BJ (cell line): ENCODE data around the gene IQCE. TPM values are rescaled to one million over a fixed set of nuclear protein-coding genes. Genes with fewer than 3 reads are reported as not detected.

Experiments used
- CTCF ChIA-PET: fragments of 350-600 bp; formaldehyde crosslinking; extraction: SDS; loops from one replicate; lab custom pipeline; 2021; ENCODE audit warnings: antibody characterized with exemption, inconsistent platforms; lab: Yijun Ruan, JAX
- POLR2A ChIA-PET: fragments of 300-600 bp; sonication (Branson Sonifier 250); formaldehyde crosslinking; extraction: SDS; loops from one replicate; lab custom pipeline; 2021; ENCODE audit warnings: antibody characterized with exemption; lab: Charles Lee
- DNase-seq: peaks from one replicate; pipeline ENCODE4 v3.0.0-alpha.2; 2011; ENCODE audit warnings: low read depth
- H3K27me3 ChIP-seq: 2 replicates; pipeline ENCODE4 v1.6.0; 2011; ENCODE audit warnings: low read length; ENCODE audit not compliant: control insufficient read depth, insufficient read depth
- H3K36me3 ChIP-seq: 2 replicates; pipeline ENCODE4 v1.5.1; 2011; ENCODE audit warnings: low read length; ENCODE audit not compliant: control insufficient read depth, insufficient read depth
- H3K4me3 ChIP-seq: 2 replicates; pipeline ENCODE4 v1.5.1; 2011; ENCODE audit warnings: low read depth, mild to moderate bottlenecking, control low read depth, low read length
- polyA minus RNA-seq: library from RNA; depleted of rRNA, polyadenylated mRNA; stranded (reverse); fragments of >200 nt; gene quantifications from 2 replicates; pipeline ENCODE4 v1.2.3, GENCODE V29; 2011; rRNA and poly(A)+ RNA removed
- polyA plus RNA-seq: library from polyadenylated mRNA; depleted of rRNA; stranded (reverse); fragments of >200 nt; gene quantifications from 2 replicates; pipeline ENCODE4 v1.2.3, GENCODE V29; 2011; rRNA removed
- TF ChIP-seq, protein P1 (sequence below): IDR thresholded peaks from 2 replicates; pipeline ENCODE4 v1.5.1; 2011; ENCODE audit warnings: low read depth, mild to moderate bottlenecking, control low read depth, inconsistent platforms, low read length, moderate library complexity; ENCODE audit not compliant: insufficient read depth

Gene IQCE, protein sequence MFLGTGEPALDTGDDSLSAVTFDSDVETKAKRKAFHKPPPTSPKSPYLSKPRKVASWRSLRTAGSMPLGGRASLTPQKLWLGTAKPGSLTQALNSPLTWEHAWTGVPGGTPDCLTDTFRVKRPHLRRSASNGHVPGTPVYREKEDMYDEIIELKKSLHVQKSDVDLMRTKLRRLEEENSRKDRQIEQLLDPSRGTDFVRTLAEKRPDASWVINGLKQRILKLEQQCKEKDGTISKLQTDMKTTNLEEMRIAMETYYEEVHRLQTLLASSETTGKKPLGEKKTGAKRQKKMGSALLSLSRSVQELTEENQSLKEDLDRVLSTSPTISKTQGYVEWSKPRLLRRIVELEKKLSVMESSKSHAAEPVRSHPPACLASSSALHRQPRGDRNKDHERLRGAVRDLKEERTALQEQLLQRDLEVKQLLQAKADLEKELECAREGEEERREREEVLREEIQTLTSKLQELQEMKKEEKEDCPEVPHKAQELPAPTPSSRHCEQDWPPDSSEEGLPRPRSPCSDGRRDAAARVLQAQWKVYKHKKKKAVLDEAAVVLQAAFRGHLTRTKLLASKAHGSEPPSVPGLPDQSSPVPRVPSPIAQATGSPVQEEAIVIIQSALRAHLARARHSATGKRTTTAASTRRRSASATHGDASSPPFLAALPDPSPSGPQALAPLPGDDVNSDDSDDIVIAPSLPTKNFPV
- polyA plus RNA-seq (6.8 and 9.9 TPM in 2 replicates), polyA minus RNA-seq (7.5 and 8.6 TPM in 2 replicates)

DNA sequence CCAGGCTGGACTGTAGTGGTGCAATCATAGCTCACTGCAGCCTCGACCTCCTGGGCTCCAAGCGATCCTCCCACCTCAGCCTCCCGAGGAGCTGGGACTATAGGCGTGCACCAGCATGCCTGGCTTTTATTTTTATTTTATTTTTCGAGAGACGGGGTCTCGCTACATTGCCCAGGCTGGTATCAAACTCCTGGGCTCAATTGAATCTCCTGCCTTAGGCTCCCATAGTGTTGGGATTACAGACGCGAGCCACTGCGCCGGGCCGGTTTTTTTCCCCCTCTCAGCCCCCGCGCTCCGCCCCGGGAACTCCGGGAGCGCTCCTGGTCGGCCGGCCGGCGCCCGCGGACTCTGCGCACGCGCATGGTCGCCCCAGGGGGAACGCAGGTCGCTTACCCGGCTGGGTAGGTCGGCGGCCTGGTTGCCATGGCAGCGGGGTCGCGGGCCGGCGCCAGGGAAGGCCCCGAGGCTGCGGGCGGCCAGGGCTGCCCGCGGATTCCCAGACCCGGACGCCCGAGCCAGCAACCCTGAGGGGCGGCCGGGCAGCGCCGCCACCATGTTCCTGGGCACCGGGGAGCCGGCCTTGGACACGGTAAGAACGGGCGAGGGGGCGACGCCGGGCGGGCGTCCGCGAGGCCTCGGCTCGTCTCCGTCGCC lies at the start of gene IQCE:
Gene IQCE (plus strand): TSS at position 351 of the 654 bp plus-strand sequence. CDS start 203 bp downstream, at position 554.
- Histone ChIP-seq H3K27me3 (no peaks in the 10 kb centered on the region), H3K36me3 (no peaks in the 10 kb centered on the region), H3K4me3 (peak within 1 kb of the TSS; percentile 69)
- ChIA-PET CTCF (interaction anchor here (1.3 to 1.6 kb wide), 3 partner anchors 80 to 151 kb away, joined by 6 to 7 read pairs (median 6); no protein-coding TSS in a partner anchor), POLR2A (no interaction called here)
- no peak for DNase-seq
- TF ChIP-seq, protein P1, sequence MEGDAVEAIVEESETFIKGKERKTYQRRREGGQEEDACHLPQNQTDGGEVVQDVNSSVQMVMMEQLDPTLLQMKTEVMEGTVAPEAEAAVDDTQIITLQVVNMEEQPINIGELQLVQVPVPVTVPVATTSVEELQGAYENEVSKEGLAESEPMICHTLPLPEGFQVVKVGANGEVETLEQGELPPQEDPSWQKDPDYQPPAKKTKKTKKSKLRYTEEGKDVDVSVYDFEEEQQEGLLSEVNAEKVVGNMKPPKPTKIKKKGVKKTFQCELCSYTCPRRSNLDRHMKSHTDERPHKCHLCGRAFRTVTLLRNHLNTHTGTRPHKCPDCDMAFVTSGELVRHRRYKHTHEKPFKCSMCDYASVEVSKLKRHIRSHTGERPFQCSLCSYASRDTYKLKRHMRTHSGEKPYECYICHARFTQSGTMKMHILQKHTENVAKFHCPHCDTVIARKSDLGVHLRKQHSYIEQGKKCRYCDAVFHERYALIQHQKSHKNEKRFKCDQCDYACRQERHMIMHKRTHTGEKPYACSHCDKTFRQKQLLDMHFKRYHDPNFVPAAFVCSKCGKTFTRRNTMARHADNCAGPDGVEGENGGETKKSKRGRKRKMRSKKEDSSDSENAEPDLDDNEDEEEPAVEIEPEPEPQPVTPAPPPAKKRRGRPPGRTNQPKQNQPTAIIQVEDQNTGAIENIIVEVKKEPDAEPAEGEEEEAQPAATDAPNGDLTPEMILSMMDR = no peak

DNA sequence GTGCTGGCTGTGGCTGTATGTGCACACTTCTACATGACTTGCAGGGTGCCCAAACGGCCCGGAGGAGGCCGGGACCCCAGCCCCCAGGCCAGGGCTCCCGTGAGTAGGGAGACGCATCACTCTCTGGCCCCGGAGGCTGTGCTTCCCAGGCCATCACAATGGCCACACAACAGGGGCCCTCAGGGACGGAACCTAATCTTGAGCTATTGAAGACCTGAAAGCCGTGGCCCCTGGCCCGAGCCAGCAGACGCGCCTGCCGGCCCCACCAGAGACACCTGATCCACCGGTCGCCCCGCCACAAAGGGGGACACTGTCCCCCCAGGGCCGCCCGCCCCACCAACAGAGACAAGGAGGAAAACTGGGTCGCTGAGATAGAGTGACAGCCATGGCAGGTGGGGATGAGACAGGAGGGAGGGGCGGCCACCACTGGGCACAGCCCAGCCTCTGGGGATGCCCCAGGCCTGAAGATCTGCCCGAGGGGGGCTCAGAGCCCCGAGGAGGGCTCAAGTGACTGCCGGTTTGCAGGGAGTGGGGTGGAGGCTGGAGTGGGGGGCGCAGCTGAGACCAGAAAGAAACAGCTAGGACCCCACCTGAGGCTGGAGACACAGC lies 49.4 kb upstream of the IQCE start:
- H3K36me3 ChIP-seq = no peaks in the 10 kb centered on the region
- CTCF ChIA-PET = interaction anchor here (1.1 to 1.2 kb wide), 2 partner anchors 8 to 58 kb away, joined by 3 to 4 read pairs; no protein-coding TSS in a partner anchor
- POLR2A ChIA-PET = no interaction called here
- H3K4me3 ChIP-seq = no peak overlapping the region
- H3K27me3 ChIP-seq = no peaks in the 10 kb centered on the region
- TF ChIP-seq, protein P1 = no peak
- no peak for DNase-seq

DNA sequence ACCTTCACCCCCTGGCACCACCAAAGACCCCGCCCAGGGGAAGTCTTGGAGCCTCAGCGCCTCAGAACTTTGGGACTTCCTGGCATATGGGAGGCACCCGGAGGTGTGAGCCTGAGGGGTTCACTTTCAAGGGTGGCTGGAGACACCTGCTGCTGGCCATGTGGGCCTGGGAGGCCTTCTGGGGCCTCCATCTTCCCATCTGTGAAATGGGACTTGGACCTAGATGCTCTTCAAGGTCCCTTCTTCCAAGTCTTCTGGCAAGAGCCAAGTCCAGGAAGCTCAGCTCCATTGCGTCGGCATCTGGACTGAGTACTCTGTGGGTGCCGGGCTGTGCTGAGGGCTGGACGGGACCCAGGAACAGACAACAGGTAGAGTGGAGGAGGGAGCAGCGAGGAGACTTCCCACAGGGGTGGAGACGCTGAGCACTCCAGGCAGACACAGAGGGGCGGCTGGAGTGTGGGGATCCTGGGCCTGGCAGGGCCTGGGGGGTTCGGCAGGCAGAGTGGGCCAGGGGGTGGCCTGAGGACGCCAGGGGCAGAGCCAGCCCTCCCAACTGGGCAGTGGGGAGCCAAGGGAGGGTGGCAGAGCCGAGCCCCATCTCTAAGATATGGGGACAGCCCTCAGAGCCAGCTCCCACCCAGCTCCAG lies 48.5 kb upstream of the IQCE start:
- DNase-seq = no peak
- Histone ChIP-seq H3K27me3 (no peaks in the 10 kb centered on the region), H3K4me3 (no peak overlapping the region), H3K36me3 (no peaks in the 10 kb centered on the region)
- ChIA-PET POLR2A (no interaction called here), CTCF (interaction anchor here (0.8 to 1.3 kb wide), 2 partner anchors 12 to 41 kb away, joined by 3 to 4 read pairs; no protein-coding TSS in a partner anchor)
- TF ChIP-seq, protein P1 = no peak

DNA sequence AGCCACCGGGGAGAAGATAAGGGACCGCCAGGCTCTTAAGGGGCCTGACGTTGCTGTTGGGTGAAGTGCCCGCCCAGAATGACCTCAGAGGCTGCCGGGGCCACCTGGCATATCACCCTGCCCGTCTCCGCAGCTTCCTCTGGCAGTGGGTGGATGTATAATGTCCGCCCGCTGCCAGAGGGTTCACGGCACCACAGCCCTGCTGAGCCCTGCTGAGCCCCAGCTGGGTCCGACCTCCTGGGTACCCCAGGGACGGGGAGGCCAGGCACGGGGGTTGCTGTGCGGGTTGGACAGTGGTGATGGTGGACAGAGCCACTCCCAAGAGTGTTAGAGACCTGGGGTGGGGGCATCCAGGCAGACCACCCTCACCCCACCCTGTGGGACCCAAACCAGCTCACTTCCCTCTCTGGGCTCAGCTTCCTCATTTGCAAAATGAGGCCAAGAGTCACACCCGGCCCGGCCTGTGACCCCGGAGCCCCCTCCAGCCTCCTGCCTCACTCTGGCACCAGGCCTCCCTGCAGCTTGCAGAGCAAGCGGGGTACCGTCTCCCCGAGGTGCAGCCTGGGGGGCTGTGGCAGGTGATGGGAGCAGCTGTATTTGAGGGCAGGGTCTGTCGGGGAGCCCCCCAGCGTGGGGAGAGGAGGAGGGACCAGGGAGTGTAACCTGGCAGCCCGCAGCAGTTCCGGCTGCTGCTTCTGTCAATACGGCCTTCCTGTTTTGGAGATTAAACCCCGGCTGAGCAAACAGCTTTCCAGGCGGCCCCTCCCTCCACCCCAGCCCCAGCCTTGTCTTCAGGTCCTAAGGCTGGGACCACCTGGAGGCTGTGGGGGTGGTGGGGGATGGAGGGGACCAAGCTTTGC lies 47.6 kb upstream of the IQCE start:
- TF ChIP-seq, protein P1 = no peak
- CTCF ChIA-PET = interaction anchor here (0.8 to 1.3 kb wide), 2 partner anchors 11 to 42 kb away, joined by 3 to 4 read pairs; no protein-coding TSS in a partner anchor
- Histone ChIP-seq H3K4me3 (no peak overlapping the region), H3K36me3 (no peaks in the 10 kb centered on the region), H3K27me3 (no peaks in the 10 kb centered on the region)
- DNase-seq = no peak
- POLR2A ChIA-PET = no interaction called here
